H1 (cell line): Measurements from ENCODE around the gene EED. TPM values are rescaled to one million over a fixed set of nuclear protein-coding genes. Genes with fewer than 3 reads are reported as not detected.

Source experiments
- CTCF ChIA-PET: fragments of 300-600 bp; sonication (Branson Sonifier 250); formaldehyde crosslinking; loops from one replicate; lab custom pipeline; 2021; ENCODE audit not compliant: partially characterized antibody; lab: Charles Lee
- POLR2A ChIA-PET: fragments of 300-600 bp; sonication (Branson Sonifier 250); formaldehyde crosslinking; loops from one replicate; lab custom pipeline; 2021; ENCODE audit warnings: inconsistent platforms; ENCODE audit not compliant: partially characterized antibody; lab: Charles Lee
- DNase-seq, 2 experiments: peaks; one replicate each; pipeline versions ENCODE4 v3.0.0 to v3.0.0-alpha.2; 2010 to 2022; ENCODE audit warnings: low spot score in 2 of 2, low read depth in 1 of 2, mixed read lengths in 1 of 2
- FAIRE-seq: peaks from 2 replicates; lab custom pipeline; 2011; peaks lifted over from hg19 to GRCh38; lab: Jason Lieb, UNC
- H2AFZ ChIP-seq: 2 replicates; pipeline ENCODE4 v1.8.1; 2012; ENCODE audit warnings: low read length, inconsistent platforms
- H2AK5ac ChIP-seq: 2 replicates; pipeline ENCODE4 v1.6.1; 2013; ENCODE audit warnings: low read depth, low read length
- H2BK120ac ChIP-seq: replicated peaks from 2 replicates; pipeline ENCODE3; 2013; ENCODE audit warnings: low read depth, low read length, inconsistent platforms
- H2BK12ac ChIP-seq: 2 replicates; pipeline ENCODE4 v1.6.1; 2013; ENCODE audit warnings: low read depth, low read length
- H2BK15ac ChIP-seq: 2 replicates; pipeline ENCODE4 v1.6.1; 2013; ENCODE audit warnings: low read length
- H2BK20ac ChIP-seq: 2 replicates; pipeline ENCODE4 v1.6.1; 2013; ENCODE audit warnings: low read length
- H2BK5ac ChIP-seq: 2 replicates; pipeline ENCODE4 v1.6.1; 2013; ENCODE audit warnings: low read depth, low read length
- H3K14ac ChIP-seq: 2 replicates; pipeline ENCODE4 v1.6.1; 2013; ENCODE audit warnings: inconsistent platforms; ENCODE audit not compliant: insufficient read length
- H3K18ac ChIP-seq: 2 replicates; pipeline ENCODE4 v1.6.1; 2013; ENCODE audit warnings: low read length; ENCODE audit errors: extremely low read depth
- H3K23ac ChIP-seq: 2 replicates; pipeline ENCODE4 v1.6.1; 2013; ENCODE audit warnings: inconsistent platforms; ENCODE audit not compliant: insufficient read length
- H3K23me2 ChIP-seq: 2 replicates; pipeline ENCODE4 v1.6.1; 2013; ENCODE audit warnings: low read depth, low read length
- H3K27ac ChIP-seq: 2 replicates; pipeline ENCODE4 v1.6.1; 2011; ENCODE audit warnings: low read depth, low read length, inconsistent platforms
- H3K27me3 ChIP-seq, 4 experiments: replicated peaks in 1 of 4; 1 replicate in 1 of 4; 2 replicates in 3 of 4; pipeline versions ENCODE4 v1.6.1 to v1.8.1; 2011 to 2013; ENCODE audit warnings: low read length in 3 of 4, mild to moderate bottlenecking in 3 of 4, inconsistent platforms in 2 of 4, mixed read lengths in 2 of 4, moderate library complexity in 1 of 4; ENCODE audit not compliant: control insufficient read depth in 3 of 4, insufficient read depth in 3 of 4; ENCODE audit errors: extremely low read depth in 1 of 4
- H3K36me3 ChIP-seq, 4 experiments: 2 replicates each; pipeline versions ENCODE4 v1.6.1 to v1.8.1; 2011 to 2013; ENCODE audit warnings: mild to moderate bottlenecking in 4 of 4, low read length in 3 of 4, moderate library complexity in 2 of 4, control low read depth in 1 of 4, inconsistent platforms in 1 of 4; ENCODE audit not compliant: insufficient read depth in 4 of 4, control insufficient read depth in 2 of 4
- H3K4ac ChIP-seq: replicated peaks from 2 replicates; pipeline ENCODE3; 2013; ENCODE audit warnings: low read length, low read depth, mixed read lengths, inconsistent platforms; ENCODE audit not compliant: insufficient read length
- H3K4me1 ChIP-seq, 4 experiments: replicated peaks in 1 of 4; 1 replicate in 1 of 4; 2 replicates in 3 of 4; pipeline versions ENCODE4 v1.6.1 to v1.8.1; 2011 to 2013; ENCODE audit warnings: low read length in 3 of 4, inconsistent platforms in 2 of 4, mixed read lengths in 1 of 4; ENCODE audit not compliant: insufficient read depth in 4 of 4, control insufficient read depth in 3 of 4
- H3K4me2 ChIP-seq, 2 experiments: 2 replicates each; pipeline versions ENCODE4 v1.6.1 to v1.8.1; 2011 to 2013; ENCODE audit warnings: low read depth in 2 of 2, low read length in 2 of 2, control low read depth in 1 of 2, inconsistent platforms in 1 of 2, mild to moderate bottlenecking in 1 of 2; ENCODE audit not compliant: insufficient read depth in 1 of 2
- H3K4me3 ChIP-seq, 4 experiments: fragments of 200-600, 300-600 bp in 1 of 4; sonication (generic), shearing (Covaris generic), sonication (Bioruptor Twin) in 1 of 4; 2 replicates each; pipeline versions ENCODE4 v1.5.1 to v1.8.1; 2011 to 2016; ENCODE audit warnings: low read length in 4 of 4, low read depth in 3 of 4, control low read depth in 2 of 4, inconsistent platforms in 2 of 4, mild to moderate bottlenecking in 2 of 4, mixed read lengths in 1 of 4, moderate library complexity in 1 of 4; ENCODE audit not compliant: insufficient read depth in 2 of 4; ENCODE audit errors: extremely low read depth in 1 of 4
- H3K56ac ChIP-seq: replicated peaks from 2 replicates; pipeline ENCODE3; 2013; ENCODE audit warnings: low read depth, mild to moderate bottlenecking, mixed read lengths, low read length, inconsistent platforms; ENCODE audit not compliant: insufficient read length
- H3K79me1 ChIP-seq: 2 replicates; pipeline ENCODE4 v1.6.1; 2013; ENCODE audit warnings: low read depth, low read length, control low read depth
- H3K79me2 ChIP-seq, 2 experiments: 2 replicates each; pipeline versions ENCODE4 v1.6.1 to v1.8.1; 2012 to 2013; ENCODE audit warnings: low read length in 2 of 2, mild to moderate bottlenecking in 2 of 2, inconsistent platforms in 1 of 2; ENCODE audit not compliant: insufficient read depth in 2 of 2, control insufficient read depth in 1 of 2
- H3K9ac ChIP-seq, 4 experiments: replicated peaks in 1 of 4; 1 replicate in 1 of 4; 2 replicates in 3 of 4; pipeline versions ENCODE4 v1.6.1 to v1.8.1; 2011 to 2013; ENCODE audit warnings: low read depth in 3 of 4, low read length in 3 of 4, control low read depth in 2 of 4, mild to moderate bottlenecking in 2 of 4, moderate library complexity in 2 of 4, inconsistent platforms in 1 of 4; ENCODE audit errors: extremely low read depth in 1 of 4
- H3K9me3 ChIP-seq, 2 experiments: 2 replicates each; pipeline versions ENCODE4 v1.6.1 to v1.8.1; 2012 to 2013; ENCODE audit warnings: mild to moderate bottlenecking in 2 of 2, moderate library complexity in 2 of 2, control low read depth in 1 of 2, inconsistent platforms in 1 of 2, low read depth in 1 of 2, low read length in 1 of 2, mixed read lengths in 1 of 2; ENCODE audit not compliant: insufficient read depth in 2 of 2
- H4K20me1 ChIP-seq, 2 experiments: replicated peaks in 1 of 2; 2 replicates each; pipeline versions ENCODE3 to v1.8.1; 2011 to 2013; ENCODE audit warnings: inconsistent platforms in 2 of 2, low read length in 2 of 2, mild to moderate bottlenecking in 1 of 2; ENCODE audit not compliant: insufficient read depth in 2 of 2, control insufficient read depth in 1 of 2
- H4K5ac ChIP-seq: 2 replicates; pipeline ENCODE4 v1.6.1; 2013; ENCODE audit warnings: low read length, low read depth, mixed read lengths, inconsistent platforms; ENCODE audit not compliant: insufficient read length
- H4K8ac ChIP-seq: 2 replicates; pipeline ENCODE4 v1.8.0; 2013; ENCODE audit warnings: mild to moderate bottlenecking, moderate library complexity, low read length, inconsistent platforms; ENCODE audit not compliant: insufficient read depth; ENCODE audit errors: extremely low read depth
- H4K91ac ChIP-seq: replicated peaks from 2 replicates; pipeline ENCODE3; 2013; ENCODE audit warnings: low read length, mixed read lengths, inconsistent platforms; ENCODE audit not compliant: insufficient read length
- CREB1 ChIP-seq: IDR thresholded peaks from 2 replicates; pipeline ENCODE4 v1.6.1; 2012; ENCODE audit warnings: inconsistent platforms
- MAFK ChIP-seq: IDR thresholded peaks from 2 replicates; pipeline ENCODE4 v1.6.1; 2012; ENCODE audit warnings: low read depth, mild to moderate bottlenecking, improper control_type of control experiment, low read length
- WGBS, 2 experiments: shearing (Covaris generic) in 1 of 2; methylation state at CpG; one replicate each; pipeline versions ENCODE4 v1.1.6 to v1.1.7; 2013 to 2015; ENCODE audit warnings: low lambda C conversion rate in 2 of 2, mixed read lengths in 2 of 2, inconsistent platforms in 1 of 2, low coverage in 1 of 2, missing lambda C conversion rate in 1 of 2; ENCODE audit not compliant: insufficient replicate concordance in 2 of 2, insufficient coverage in 1 of 2, insufficient read length in 1 of 2; ENCODE audit errors: extremely low coverage in 1 of 2, missing lambda C conversion rate in 1 of 2; 5-methylcytosine and 5-hydroxymethylcytosine counted together
- polyA plus RNA-seq, 7 experiments: library from polyadenylated mRNA; depleted of rRNA in 3 of 7; stranded (reverse) in 5 of 7; unstranded in 2 of 7; fragments of >200 nt in 5 of 7; fragments of 200-250 nt in 2 of 7; gene quantifications; 1 replicate in 5 of 7; 2 replicates in 1 of 7; 4 replicates in 1 of 7; pipeline versions ENCODE4 v1.2.1 to v1.2.3, GENCODE V29; 2011 to 2013; ENCODE audit warnings: missing spikeins in 2 of 7, mixed read lengths in 2 of 7
- total RNA-seq: library from RNA; stranded (reverse); fragmentation: NEBNext Ultra II Directional; extraction: Animal tissue kit (Norgen Biotek cat#: 25700); gene quantifications from 2 replicates; pipeline ENCODE4 v1.2.1, GENCODE V29; 2021

EED gene
- total and polyA plus RNA-seq, 2 of the 8 experiments (the other 6 are each of a cell fraction or from before 2014, with no cell fraction given), result 12.6 to 26.9 TPM

- Histone ChIP-seq H4K5ac (peak overlapping the region; percentile 26), H3K14ac (no peak overlapping the region), H3K79me2 (peaks cover 0 to 37% of the 10 kb centered on the region in 2 experiments; a peak in 2 of 4 replicates), H3K4ac (no peak overlapping the region), H3K27ac (peak overlapping the region; percentile 96), H3K4me1 (peaks cover 0 to 8% (median 3%) of the 10 kb centered on the region in 4 experiments; a peak in 5 of 7 replicates), H2AK5ac (no peak overlapping the region), H3K36me3 (no peaks in the 10 kb centered on the region), H4K20me1 (peaks cover 0 to 1% of the 10 kb centered on the region in 2 experiments), H2AFZ (0 out of 2 replicates have a peak overlapping the region, but pooled peaks have one; percentile 5), H2BK5ac (peak overlapping the region; percentile 91; the same call in 1 of the 2 replicates), H3K79me1 (no peaks in the 10 kb centered on the region), H2BK15ac (no peak overlapping the region), H3K23ac (no peak overlapping the region), H2BK12ac (no peak overlapping the region; the same call in 1 of the 2 replicates), H2BK20ac (no peak overlapping the region), H3K9me3 (no peaks in the 10 kb centered on the region), H3K23me2 (no peaks in the 10 kb centered on the region), H4K8ac (no peak overlapping the region), H3K9ac (peak overlapping the region; percentile 49 to 99 (median 92)), H3K56ac (no peak overlapping the region), H3K27me3 (no peaks in the 10 kb centered on the region), H3K18ac (no peak overlapping the region), H3K4me3 (peak overlapping the region; percentile 80 to 96 (median 92)), H4K91ac (no peak overlapping the region), H3K4me2 (peak overlapping the region; percentile 63 to 66), H2BK120ac (no peak overlapping the region)
- WGBS, 2 experiments, result 8% methylated on average over 18 of the region's 18 CpGs; no CpG with 5 or more reads in 1 of the 2 experiments
- TF ChIP-seq CREB1 (no peak), MAFK (0 out of 2 replicates have a peak, but pooled peaks have one; percentile 15)
- DNase-seq (peak in 1 of 2 experiments; percentile 77), FAIRE-seq (no peak)
- ChIA-PET CTCF (interaction anchor here (1.6 kb wide), 1 partner anchor 14 kb away, joined by 4 read pairs; no protein-coding TSS in a partner anchor), POLR2A (interaction anchor here (1.2 to 2.8 kb wide), 3 partner anchors 14 to 86 kb away, joined by 3 to 15 read pairs (median 4); no protein-coding TSS in a partner anchor)
Observed at GRCh38 chr11:86244063-86244521, 461 bp upstream of the EED start.
